ENCODE data around the gene REN. TPM values are rescaled to one million over a fixed set of nuclear protein-coding genes. Genes with fewer than 3 reads are reported as not detected.

The REN gene
- total and polyA plus RNA-seq, 9 of the 15 experiments (the other 6 are each of a cell fraction or from before 2014, with no cell fraction given) = 1.7 to 9.9 (median 3.1) TPM

- TF ChIP-seq FOXK2 (conservative IDR thresholded peaks at IDR 0.05 in 1 of 2, IDR thresholded peaks at IDR 0.05 in 1 of 2; ENCODE audit: low read depth in 2 of 2) (no peak), MLX (CRISPR knock-in tag; conservative IDR thresholded peaks at IDR 0.05) (no peak), ZNF280B (CRISPR knock-in tag; IDR thresholded peaks at IDR 0.05) (no peak)
Observed at GRCh38 chr1:204121840-204122555, 44.1 kb downstream of the REN start.

More at GRCh38 chr1:204121840-204122555, 44.1 kb downstream of the REN start:
- 1% methylated on average over 17 of the region's 17 CpGs for WGBS (ENCODE audit: insufficient coverage, low coverage, missing lambda C conversion rate)
- Histone ChIP-seq H3K4me1 (replicated peaks in 1 of 2; ENCODE audit: control insufficient read depth in 2 of 2, insufficient read depth in 2 of 2, low read length in 2 of 2) (peaks cover 0 to 3% of the 10 kb centered on the region in 2 experiments; a peak in 1 of 5 replicates), H2AFZ (ENCODE audit: low read depth, low read length) (no peak overlapping the region), H4K20me1 (replicated peaks; ENCODE audit: control insufficient read depth, insufficient read depth, low read length) (peaks cover 10% of the 10 kb centered on the region), H3K4me3 (no peak overlapping the region), H3K9me3 (replicated peaks; ENCODE audit: control insufficient read depth, insufficient read depth, low read depth, low read length) (no peaks in the 10 kb centered on the region), H3K27me3 (ENCODE audit: control insufficient read depth in 2 of 2, insufficient read depth in 2 of 2, low read length in 2 of 2) (peaks cover 41 to 83% of the 10 kb centered on the region in 2 experiments; a peak in 4 of 5 replicates), H3K79me2 (ENCODE audit: control insufficient read depth, insufficient read depth, low read length) (no peaks in the 10 kb centered on the region), H3K36me3 (ENCODE audit: control insufficient read depth, insufficient read depth, low read length) (no peaks in the 10 kb centered on the region), H3K9me1 (ENCODE audit: control insufficient read depth, insufficient read depth, low read length) (no peaks in the 10 kb centered on the region), H3K4me2 (ENCODE audit: insufficient read depth, low read length) (no peak overlapping the region), H3K27ac (ENCODE audit: extremely low read depth, low read depth, low read length) (no peak overlapping the region), H3K9ac (ENCODE audit: insufficient read depth in 1 of 2, low read depth in 2 of 2, low read length in 2 of 2) (no peak overlapping the region)
- CTCF ChIA-PET (ENCODE audit: low intra/inter-chr PET ratio) = no interaction called here
- FAIRE-seq = no peak
- in situ Hi-C loops (cut with MboI) = no loop called here
- ATAC-seq = no peak
- POLR2A ChIA-PET = interaction anchor here (0.7 to 1.0 kb wide), 2 partner anchors 9 to 15 kb away, joined by 4 to 6 read pairs; no protein-coding TSS in a partner anchor
- intact Hi-C loops (cut with micrococcal nuclease) = loop anchor here (10.0 kb wide), 1 partner anchor 497 kb away; the partner anchor contains the start of gene ATP2B4
- no TSS peak for BruUV-seq (replicated peaks)
- no peak for DNase-seq (ENCODE audit: extremely low read depth in 1 of 4, low spot score in 3 of 4)

All from K562 (cell line).